Trophoblast cell (in vitro differentiated cells and primary cell): ENCODE measurements around the gene ANKRD53.

Experiments
- DNase-seq, 2 donors: peaks; one replicate each; pipeline ENCODE4 v3.0.0-alpha.2; 2016
- H2AFZ ChIP-seq: 2 replicates; pipeline ENCODE4 v1.6.1; 2013; ENCODE audit warnings: low read length, moderate library complexity, mild to moderate bottlenecking; ENCODE audit not compliant: insufficient read depth, poor library complexity
- H2AK5ac ChIP-seq: 2 replicates; pipeline ENCODE4 v1.6.1; 2013; ENCODE audit warnings: mild to moderate bottlenecking, low read length
- H2BK120ac ChIP-seq: 2 replicates; pipeline ENCODE4 v1.6.1; 2013; ENCODE audit warnings: low read length, mild to moderate bottlenecking, moderate library complexity; ENCODE audit not compliant: insufficient read depth, poor library complexity
- H2BK12ac ChIP-seq: 2 replicates; pipeline ENCODE4 v1.6.1; 2013; ENCODE audit warnings: mild to moderate bottlenecking, low read length, moderate library complexity
- H2BK5ac ChIP-seq: 2 replicates; pipeline ENCODE4 v1.6.1; 2013; ENCODE audit warnings: low read length, low read depth, moderate library complexity, mild to moderate bottlenecking; ENCODE audit not compliant: poor library complexity
- H3K14ac ChIP-seq: 2 replicates; pipeline ENCODE4 v1.6.1; 2013; ENCODE audit warnings: mild to moderate bottlenecking, low read length
- H3K18ac ChIP-seq: 2 replicates; pipeline ENCODE4 v1.6.1; 2013; ENCODE audit warnings: mild to moderate bottlenecking, low read length
- H3K23ac ChIP-seq: 2 replicates; pipeline ENCODE4 v1.6.1; 2013; ENCODE audit warnings: low read length
- H3K27ac ChIP-seq: 2 replicates; pipeline ENCODE4 v1.5.1; 2013; ENCODE audit warnings: low read depth, mild to moderate bottlenecking, inconsistent platforms, low read length, moderate library complexity
- H3K27me3 ChIP-seq: 2 replicates; pipeline ENCODE4 v1.6.1; 2013; ENCODE audit warnings: inconsistent platforms, mild to moderate bottlenecking, low read length, moderate library complexity; ENCODE audit not compliant: insufficient read depth
- H3K36me3 ChIP-seq, 2 experiments: 1 replicate in 1 of 2; 2 replicates in 1 of 2; pipeline ENCODE4 v1.6.1; 2013; ENCODE audit warnings: low read length in 2 of 2, mild to moderate bottlenecking in 2 of 2, moderate library complexity in 1 of 2; ENCODE audit not compliant: insufficient read depth in 2 of 2, control insufficient read depth in 1 of 2
- H3K4ac ChIP-seq: 2 replicates; pipeline ENCODE4 v1.6.1; 2013; ENCODE audit warnings: low read depth, mild to moderate bottlenecking, low read length, moderate library complexity
- H3K4me1 ChIP-seq, 2 experiments: 1 replicate in 1 of 2; 2 replicates in 1 of 2; pipeline ENCODE4 v1.6.1; 2013; ENCODE audit warnings: low read length in 2 of 2, mild to moderate bottlenecking in 2 of 2, moderate library complexity in 1 of 2; ENCODE audit not compliant: insufficient read depth in 2 of 2, control insufficient read depth in 1 of 2
- H3K4me2 ChIP-seq: 2 replicates; pipeline ENCODE4 v1.6.1; 2013; ENCODE audit warnings: inconsistent platforms, mild to moderate bottlenecking, low read length, moderate library complexity
- H3K4me3 ChIP-seq: 2 replicates; pipeline ENCODE4 v1.5.1; 2013; ENCODE audit warnings: mild to moderate bottlenecking, low read depth, low read length, inconsistent platforms
- H3K79me1 ChIP-seq: one replicate; pipeline ENCODE4 v1.6.1; 2013; ENCODE audit warnings: low read length
- H3K79me2 ChIP-seq: 2 replicates; pipeline ENCODE4 v1.6.1; 2013; ENCODE audit warnings: low read length, mild to moderate bottlenecking; ENCODE audit not compliant: control insufficient read depth, insufficient read depth, poor library complexity
- H3K9ac ChIP-seq: 2 replicates; pipeline ENCODE4 v1.6.1; 2013; ENCODE audit warnings: mild to moderate bottlenecking, low read length
- H3K9me3 ChIP-seq: 2 replicates; pipeline ENCODE4 v1.6.1; 2013; ENCODE audit warnings: low read depth, mild to moderate bottlenecking, control low read depth, inconsistent platforms, low read length; ENCODE audit not compliant: insufficient read depth
- H4K12ac ChIP-seq: 2 replicates; pipeline ENCODE4 v1.6.1; 2013; ENCODE audit warnings: low read depth, mild to moderate bottlenecking, low read length, moderate library complexity
- H4K8ac ChIP-seq: 2 replicates; pipeline ENCODE4 v1.6.1; 2013; ENCODE audit warnings: low read depth, mild to moderate bottlenecking, low read length, moderate library complexity
- H4K91ac ChIP-seq: one replicate; pipeline ENCODE4 v1.6.1; 2013; ENCODE audit warnings: low read depth, mild to moderate bottlenecking, low read length, moderate library complexity
- WGBS: extraction: QIAGEN DNeasy Blood & Tissue Kit; methylation state at CpG from one replicate; pipeline ENCODE4 v1.1.7; 2013; ENCODE audit warnings: missing lambda C conversion rate; ENCODE audit not compliant: insufficient read length, insufficient coverage; ENCODE audit errors: extremely low coverage; 5-methylcytosine and 5-hydroxymethylcytosine counted together

The ANKRD53 gene

DNA sequence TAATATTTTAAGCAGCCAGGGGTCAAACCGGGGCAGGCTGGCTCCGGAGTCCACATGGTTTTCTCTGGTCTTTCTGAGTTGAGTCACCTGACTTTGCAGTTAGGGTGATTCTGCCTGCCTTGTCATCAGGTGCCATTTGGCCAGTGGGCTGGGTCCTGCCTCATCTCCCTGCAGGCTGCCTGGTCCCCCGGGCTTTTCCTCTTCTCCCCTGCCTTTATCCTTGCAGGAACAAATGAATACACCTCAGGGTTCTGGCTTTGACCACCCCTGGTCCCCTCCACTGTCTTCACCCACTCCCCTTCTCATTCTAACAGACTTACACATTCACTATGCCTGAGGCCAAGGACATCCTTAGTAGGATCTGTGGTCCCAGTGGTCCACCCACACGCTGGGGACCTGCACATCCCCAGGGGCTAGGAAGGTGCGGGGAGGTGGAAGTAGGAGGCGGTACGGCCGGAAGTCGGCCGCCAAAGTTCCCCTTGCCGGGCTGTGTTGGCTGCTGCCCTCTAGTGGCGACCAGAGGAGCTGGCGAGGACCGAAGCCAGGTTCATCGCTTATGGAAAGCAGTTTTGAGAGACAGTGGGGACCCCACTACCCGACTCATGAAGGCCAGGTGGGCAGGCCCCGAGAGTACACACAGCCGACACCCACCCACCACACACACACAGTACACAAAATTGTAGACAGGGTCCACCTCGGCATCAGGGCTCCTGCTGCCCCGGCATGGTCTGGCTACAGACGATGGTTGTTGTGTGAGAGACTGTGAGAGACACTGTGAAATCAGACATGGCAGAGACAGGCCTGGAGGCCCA is 22.6 kb downstream of the ANKRD53 start:
- Histone ChIP-seq H4K91ac (peak overlapping the region; percentile 56), H2BK120ac (no peak overlapping the region), H3K4ac (no peak overlapping the region), H3K18ac (no peak overlapping the region), H3K79me1 (peaks cover 3% of the 10 kb centered on the region), H3K27me3 (no peaks in the 10 kb centered on the region), H2BK5ac (no peak overlapping the region), H3K4me3 (peak overlapping the region; percentile 49), H3K14ac (peak overlapping the region; percentile 18), H4K8ac (peak overlapping the region; percentile 95), H2AK5ac (peak overlapping the region; percentile 6), H2BK12ac (no peak overlapping the region), H3K27ac (no peak overlapping the region), H4K12ac (peak overlapping the region; percentile 83), H3K79me2 (no peaks in the 10 kb centered on the region), H3K4me1 (peaks cover 7 to 9% of the 10 kb centered on the region in 2 experiments), H3K9ac (no peak overlapping the region), H3K36me3 (no peaks in the 10 kb centered on the region), H3K9me3 (no peaks in the 10 kb centered on the region), H3K23ac (no peak overlapping the region), H3K4me2 (peak overlapping the region; percentile 59), H2AFZ (peak overlapping the region; percentile 84)
- DNase-seq, result peak; percentile 53 to 79
- no CpG with 5 or more reads among the region's 21 CpGs for WGBS

DNA sequence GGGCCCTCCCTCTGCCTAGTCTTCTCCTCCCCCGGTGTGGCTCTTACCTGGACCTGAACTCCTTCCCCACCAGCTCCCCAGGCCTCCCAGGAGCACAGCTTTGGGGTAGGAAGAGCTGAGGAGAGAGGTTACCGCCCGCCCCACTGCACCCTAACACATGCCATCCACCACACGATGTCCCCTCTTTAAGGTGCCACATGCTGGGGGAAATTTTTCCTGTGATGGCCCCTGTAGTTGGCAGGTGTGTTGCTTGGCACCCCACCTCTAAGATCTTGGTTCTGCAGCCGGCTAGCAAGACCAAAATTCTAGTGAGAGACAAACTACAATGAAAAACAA is 23.1 kb downstream of the ANKRD53 start:
- no peak for DNase-seq
- Histone ChIP-seq H3K23ac (no peak overlapping the region), H3K79me2 (no peaks in the 10 kb centered on the region), H2AK5ac (peak overlapping the region; percentile 6), H3K4me3 (no peak overlapping the region), H3K4me2 (no peak overlapping the region), H3K27me3 (no peaks in the 10 kb centered on the region), H3K4ac (no peak overlapping the region), H2AFZ (no peak overlapping the region), H4K12ac (peak overlapping the region; percentile 13), H4K8ac (peak overlapping the region; percentile 44), H3K4me1 (peaks cover 7 to 9% of the 10 kb centered on the region in 2 experiments), H2BK12ac (peak overlapping the region; percentile 11), H4K91ac (peak overlapping the region; percentile 2), H2BK5ac (no peak overlapping the region), H3K14ac (no peak overlapping the region), H3K18ac (no peak overlapping the region), H3K9ac (no peak overlapping the region), H3K9me3 (no peaks in the 10 kb centered on the region), H2BK120ac (no peak overlapping the region), H3K79me1 (peaks cover 3% of the 10 kb centered on the region), H3K36me3 (no peaks in the 10 kb centered on the region), H3K27ac (no peak overlapping the region)
- no CpG with 5 or more reads among the region's 5 CpGs for WGBS

DNA sequence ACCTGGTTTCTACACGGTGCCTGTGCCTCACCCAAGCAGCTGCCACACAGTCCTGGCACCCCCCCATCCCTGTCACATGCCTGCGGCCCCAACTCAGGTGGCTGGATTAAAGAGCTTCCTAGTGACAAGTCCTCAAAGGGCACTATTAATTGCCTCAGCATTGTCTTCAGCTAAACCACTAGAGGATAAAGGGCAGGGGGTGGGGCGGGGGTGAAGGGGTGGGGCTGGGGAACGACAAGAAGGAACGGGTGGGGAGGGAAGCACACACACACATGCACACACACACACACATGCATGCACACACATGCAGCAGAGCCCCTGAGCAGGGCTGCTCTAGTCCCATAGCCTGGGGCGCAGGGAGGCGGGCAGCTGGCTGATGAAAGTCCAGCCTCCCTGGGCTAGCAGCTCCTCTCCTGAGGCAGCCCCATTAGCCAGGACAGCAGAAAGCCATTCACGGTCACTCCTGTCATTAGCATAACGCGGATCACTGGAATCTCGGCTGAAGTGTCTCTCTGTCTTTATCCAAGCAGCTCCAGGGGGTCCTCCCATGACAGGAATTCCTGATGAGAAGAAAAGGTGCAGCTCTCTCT is 23.6 kb downstream of the ANKRD53 start:
- H3K4me2 ChIP-seq, result peak overlapping the region; percentile 21
- H3K79me2 ChIP-seq, result no peaks in the 10 kb centered on the region
- peak; percentile 33 to 62 for DNase-seq
- H2AK5ac ChIP-seq, result no peak overlapping the region
- H2BK120ac ChIP-seq, result no peak overlapping the region
- H3K14ac ChIP-seq, result no peak overlapping the region
- no peak overlapping the region for H3K4me3 ChIP-seq
- WGBS, result no CpG with 5 or more reads among the region's 11 CpGs
- H3K23ac ChIP-seq, result no peak overlapping the region
- H2BK5ac ChIP-seq, result no peak overlapping the region
- H3K27me3 ChIP-seq, result no peaks in the 10 kb centered on the region
- H3K36me3 ChIP-seq, result no peaks in the 10 kb centered on the region
- H3K27ac ChIP-seq, result no peak overlapping the region
- H3K4ac ChIP-seq, result no peak overlapping the region
- H3K9ac ChIP-seq, result no peak overlapping the region
- H4K8ac ChIP-seq, result peak overlapping the region; percentile 13
- no peak overlapping the region for H4K12ac ChIP-seq
- H2BK12ac ChIP-seq, result no peak overlapping the region
- H3K9me3 ChIP-seq, result no peaks in the 10 kb centered on the region
- peaks cover 7 to 9% of the 10 kb centered on the region in 2 experiments for H3K4me1 ChIP-seq
- H4K91ac ChIP-seq, result no peak overlapping the region
- no peak overlapping the region for H2AFZ ChIP-seq
- H3K18ac ChIP-seq, result no peak overlapping the region
- H3K79me1 ChIP-seq, result peaks cover 3% of the 10 kb centered on the region

DNA sequence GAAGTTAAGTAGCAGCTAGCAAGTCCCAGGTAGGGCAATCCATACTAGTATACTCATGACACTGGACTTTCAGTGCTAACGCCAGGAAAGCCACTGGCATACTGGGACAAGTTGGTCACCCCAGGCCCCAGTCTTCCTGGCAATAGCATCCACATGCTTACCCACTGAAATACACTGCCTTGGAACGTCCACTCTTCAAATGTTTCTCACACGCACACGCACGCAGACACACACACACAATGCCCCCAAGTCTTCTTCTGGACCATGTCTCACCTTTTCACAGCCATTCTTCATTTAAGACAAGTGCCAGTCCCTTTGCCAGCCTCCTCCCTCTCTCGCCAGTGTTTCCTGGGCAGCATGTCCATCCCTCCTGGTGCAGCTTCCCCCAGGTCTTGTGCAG is 25.0 kb downstream of the ANKRD53 start:
- Histone ChIP-seq H4K91ac (no peak overlapping the region), H2BK12ac (no peak overlapping the region), H3K4ac (no peak overlapping the region), H3K79me1 (peaks cover 3% of the 10 kb centered on the region), H4K8ac (no peak overlapping the region), H3K18ac (no peak overlapping the region), H3K27me3 (no peaks in the 10 kb centered on the region), H3K79me2 (no peaks in the 10 kb centered on the region), H3K4me2 (no peak overlapping the region), H4K12ac (no peak overlapping the region), H2BK120ac (no peak overlapping the region), H3K36me3 (no peaks in the 10 kb centered on the region), H3K4me3 (no peak overlapping the region), H2BK5ac (no peak overlapping the region), H2AFZ (no peak overlapping the region), H3K23ac (no peak overlapping the region), H3K14ac (no peak overlapping the region), H3K9ac (no peak overlapping the region), H3K27ac (no peak overlapping the region), H2AK5ac (no peak overlapping the region), H3K9me3 (peaks cover 3% of the 10 kb centered on the region), H3K4me1 (peaks cover 7 to 9% of the 10 kb centered on the region in 2 experiments)
- no peak for DNase-seq
- WGBS, result no CpG with 5 or more reads among the region's 6 CpGs
